SU-DHL-6 (cell line): Measurements from ENCODE around the gene CBFB.

ENCODE experiments used
- H2AFZ ChIP-seq: fragments of 200-600 bp; sonication (generic); 2 replicates; pipeline ENCODE4 v1.6.1; 2014; ENCODE audit warnings: low read depth, mild to moderate bottlenecking, moderate library complexity, mixed read lengths, antibody characterized with exemption, low read length; ENCODE audit not compliant: severe bottlenecking
- H3F3A ChIP-seq: fragments of 200-600 bp; shearing (Covaris generic); 2 replicates; pipeline ENCODE4 v1.6.0; 2016; ENCODE audit warnings: antibody characterized with exemption, mild to moderate bottlenecking; ENCODE audit not compliant: insufficient read depth
- H3K27ac ChIP-seq: fragments of 200-600 bp; sonication (generic); 2 replicates; pipeline ENCODE4 v1.5.1; 2016; ENCODE audit warnings: low read depth, mild to moderate bottlenecking, low read length, moderate library complexity, mixed read lengths
- H3K27me3 ChIP-seq: fragments of 200-600 bp; sonication (generic), shearing (Covaris generic); 2 replicates; pipeline ENCODE4 v1.6.0; 2014; ENCODE audit warnings: mild to moderate bottlenecking, low read length
- H3K36me3 ChIP-seq: fragments of 200-600 bp; sonication (generic); 2 replicates; pipeline ENCODE4 v1.6.1; 2014; ENCODE audit warnings: mild to moderate bottlenecking, low read length, mixed read lengths
- H3K4me2 ChIP-seq: fragments of 300-600, 200-600 bp; shearing (Covaris generic), sonication (generic); 2 replicates; pipeline ENCODE4 v1.6.0; 2014; ENCODE audit warnings: low read length, low read depth, mild to moderate bottlenecking; ENCODE audit not compliant: poor library complexity, severe bottlenecking
- H3K4me3 ChIP-seq: fragments of 200-600 bp; sonication (generic); 2 replicates; pipeline ENCODE4 v1.5.1; 2014; ENCODE audit warnings: antibody characterized with exemption, low read length, mild to moderate bottlenecking, mixed read lengths; ENCODE audit not compliant: insufficient read depth, poor library complexity, severe bottlenecking
- H3K79me2 ChIP-seq: fragments of 200-600 bp; sonication (generic); 2 replicates; pipeline ENCODE4 v1.6.1; 2014; ENCODE audit warnings: mild to moderate bottlenecking, low read length, moderate library complexity; ENCODE audit not compliant: insufficient read depth
- H3K9ac ChIP-seq: fragments of 200-600 bp; sonication (generic); 2 replicates; pipeline ENCODE4 v1.7.0; 2014; ENCODE audit warnings: mild to moderate bottlenecking, low read length
- H3K9me2 ChIP-seq: fragments of 200-600 bp; sonication (generic); replicated peaks from 2 replicates; pipeline ENCODE4 v1.6.1; 2014; ENCODE audit warnings: low read length; ENCODE audit not compliant: insufficient read depth
- H3K9me3 ChIP-seq: fragments of 200-600 bp; sonication (generic); 2 replicates; pipeline ENCODE4 v1.6.1; 2014; ENCODE audit warnings: low read length, mixed read lengths; ENCODE audit not compliant: insufficient read depth
- H4K20me1 ChIP-seq: fragments of 200-600 bp; sonication (generic); 2 replicates; pipeline ENCODE4 v1.6.1; 2014; ENCODE audit warnings: low read depth, mild to moderate bottlenecking, antibody characterized with exemption, low read length, moderate library complexity, mixed read lengths
- CTCF ChIP-seq: fragments of 200-600 bp; sonication (generic); IDR thresholded peaks from one replicate; pipeline ENCODE4 v1.5.1; 2017; ENCODE audit warnings: antibody characterized with exemption, mild to moderate bottlenecking, low read length, moderate library complexity; ENCODE audit not compliant: insufficient read depth, poor library complexity, severe bottlenecking
- EZH2phosphoT487 ChIP-seq: fragments of 200-600 bp; sonication (generic), shearing (Covaris generic); conservative IDR thresholded peaks from 2 replicates; pipeline ENCODE4 v1.6.1; 2018; ENCODE audit warnings: mild to moderate bottlenecking, antibody characterized with exemption, low read length, moderate library complexity, mixed read lengths

The CBFB gene

GRCh38 chr16:67148221-67148620 lies 119.3 kb downstream of the CBFB start:
- Histone ChIP-seq H3K9ac (no peak overlapping the region), H3K36me3 (no peaks in the 10 kb centered on the region)

GRCh38 chr16:67148656-67149275 lies 119.8 kb downstream of the CBFB start:
- TF ChIP-seq CTCF (no peak), EZH2phosphoT487 (no peak)
- H3K4me3 ChIP-seq, result no peak overlapping the region
- no peak overlapping the region for H3K4me2 ChIP-seq
- H3K9me3 ChIP-seq, result no peaks in the 10 kb centered on the region
- H3K36me3 ChIP-seq, result no peaks in the 10 kb centered on the region
- no peaks in the 10 kb centered on the region for H3K79me2 ChIP-seq
- no peak overlapping the region for H2AFZ ChIP-seq
- no peak overlapping the region for H3K27ac ChIP-seq
- H3K9ac ChIP-seq, result no peak overlapping the region
- no peaks in the 10 kb centered on the region for H3K27me3 ChIP-seq
- no peaks in the 10 kb centered on the region for H3F3A ChIP-seq
- no peaks in the 10 kb centered on the region for H4K20me1 ChIP-seq
- H3K9me2 ChIP-seq, result no peaks in the 10 kb centered on the region

More at GRCh38 chr16:67148221-67148620, 119.3 kb downstream of the CBFB start:
- H3K27me3 ChIP-seq, result no peaks in the 10 kb centered on the region
- H3K9me3 ChIP-seq, result no peaks in the 10 kb centered on the region
- H3K4me3 ChIP-seq, result no peak overlapping the region
- H3K4me2 ChIP-seq, result no peak overlapping the region
- no peaks in the 10 kb centered on the region for H3F3A ChIP-seq
- H3K79me2 ChIP-seq, result no peaks in the 10 kb centered on the region
- H3K27ac ChIP-seq, result no peak overlapping the region
- H3K9me2 ChIP-seq, result no peaks in the 10 kb centered on the region
- no peaks in the 10 kb centered on the region for H4K20me1 ChIP-seq
- TF ChIP-seq CTCF, result no peak
- no peak for TF ChIP-seq EZH2phosphoT487
- H2AFZ ChIP-seq, result no peak overlapping the region

GRCh38 chr16:67149276-67150046 lies 120.5 kb downstream of the CBFB start:
- Histone ChIP-seq H3K36me3 (no peaks in the 10 kb centered on the region), H3K27ac (no peak overlapping the region), H3K9me2 (no peaks in the 10 kb centered on the region), H3K79me2 (no peaks in the 10 kb centered on the region), H4K20me1 (no peaks in the 10 kb centered on the region), H3K4me3 (no peak overlapping the region), H3K9me3 (no peaks in the 10 kb centered on the region), H3K9ac (no peak overlapping the region), H3K27me3 (no peaks in the 10 kb centered on the region), H2AFZ (no peak overlapping the region), H3F3A (no peaks in the 10 kb centered on the region), H3K4me2 (no peak overlapping the region)
- no peak for TF ChIP-seq EZH2phosphoT487
- TF ChIP-seq CTCF, result no peak
